ENCODE results near the gene PHYHIPL.

The PHYHIPL gene

GRCh38 chr10:59225211-59225610, 48.8 kb downstream of the PHYHIPL start:
- no peak for TF ChIP-seq EGR1 (IDR thresholded peaks at IDR 0.05)
- no peak for TF ChIP-seq NFIC (IDR thresholded peaks at IDR 0.05)
- TF ChIP-seq TCF12 (IDR thresholded peaks at IDR 0.05; ENCODE audit: low read depth), result no peak
- TF ChIP-seq ZBTB7A (IDR thresholded peaks at IDR 0.05; ENCODE audit: low read depth), result no peak
- TF ChIP-seq TEAD4 (IDR thresholded peaks at IDR 0.05), result no peak

GRCh38 chr10:59227136-59227673, 50.8 kb downstream of the PHYHIPL start:
- TF ChIP-seq TAF1 (IDR thresholded peaks at IDR 0.05; ENCODE audit: low read depth), result no peak
- no peak for TF ChIP-seq NFIC (IDR thresholded peaks at IDR 0.05)
- TF ChIP-seq CREB1 (IDR thresholded peaks at IDR 0.05; ENCODE audit: low read depth), result no peak
- TF ChIP-seq REST (IDR thresholded peaks at IDR 0.05; ENCODE audit: low read depth), result no peak
- TF ChIP-seq, protein P1, sequence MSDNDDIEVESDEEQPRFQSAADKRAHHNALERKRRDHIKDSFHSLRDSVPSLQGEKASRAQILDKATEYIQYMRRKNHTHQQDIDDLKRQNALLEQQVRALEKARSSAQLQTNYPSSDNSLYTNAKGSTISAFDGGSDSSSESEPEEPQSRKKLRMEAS (IDR thresholded peaks at IDR 0.05), result no peak
- no peak for TF ChIP-seq EGR1 (IDR thresholded peaks at IDR 0.05)
- no peak for TF ChIP-seq TCF12 (IDR thresholded peaks at IDR 0.05; ENCODE audit: low read depth)
- TF ChIP-seq EP300 (IDR thresholded peaks at IDR 0.05; ENCODE audit: borderline replicate concordance), result no peak
- no peak for TF ChIP-seq RAD21 (IDR thresholded peaks at IDR 0.05; ENCODE audit: low read depth)
- TF ChIP-seq, protein P2, sequence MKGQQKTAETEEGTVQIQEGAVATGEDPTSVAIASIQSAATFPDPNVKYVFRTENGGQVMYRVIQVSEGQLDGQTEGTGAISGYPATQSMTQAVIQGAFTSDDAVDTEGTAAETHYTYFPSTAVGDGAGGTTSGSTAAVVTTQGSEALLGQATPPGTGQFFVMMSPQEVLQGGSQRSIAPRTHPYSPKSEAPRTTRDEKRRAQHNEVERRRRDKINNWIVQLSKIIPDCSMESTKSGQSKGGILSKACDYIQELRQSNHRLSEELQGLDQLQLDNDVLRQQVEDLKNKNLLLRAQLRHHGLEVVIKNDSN (IDR thresholded peaks at IDR 0.05), result no peak
- TF ChIP-seq YY1 (IDR thresholded peaks at IDR 0.05; ENCODE audit: low read depth), result no peak
- TF ChIP-seq TEAD4 (IDR thresholded peaks at IDR 0.05), result no peak
- TF ChIP-seq CEBPB (IDR thresholded peaks at IDR 0.05), result no peak
- TF ChIP-seq ZBTB7A (IDR thresholded peaks at IDR 0.05; ENCODE audit: low read depth), result no peak
- TF ChIP-seq FOXM1 (IDR thresholded peaks at IDR 0.05; ENCODE audit: borderline replicate concordance, low read depth), result no peak

- TF ChIP-seq CEBPB (IDR thresholded peaks at IDR 0.05), result no peak
- TF ChIP-seq NFIC (IDR thresholded peaks at IDR 0.05), result no peak
- no peak for TF ChIP-seq RAD21 (IDR thresholded peaks at IDR 0.05; ENCODE audit: low read depth)
- no peak for TF ChIP-seq REST (IDR thresholded peaks at IDR 0.05; ENCODE audit: low read depth)
- TF ChIP-seq, protein P1 (IDR thresholded peaks at IDR 0.05), result no peak
- no peak for TF ChIP-seq YY1 (IDR thresholded peaks at IDR 0.05; ENCODE audit: low read depth)
- no peak for TF ChIP-seq EP300 (IDR thresholded peaks at IDR 0.05; ENCODE audit: borderline replicate concordance)
- TF ChIP-seq, protein P2 (IDR thresholded peaks at IDR 0.05), result no peak
- TF ChIP-seq TCF12 (IDR thresholded peaks at IDR 0.05; ENCODE audit: low read depth), result no peak
- no peak for TF ChIP-seq TAF1 (IDR thresholded peaks at IDR 0.05; ENCODE audit: low read depth)
- TF ChIP-seq TEAD4 (IDR thresholded peaks at IDR 0.05), result no peak
- no peak for TF ChIP-seq FOXM1 (IDR thresholded peaks at IDR 0.05; ENCODE audit: borderline replicate concordance, low read depth)
- TF ChIP-seq CREB1 (IDR thresholded peaks at IDR 0.05; ENCODE audit: low read depth), result no peak
- no peak for TF ChIP-seq ZBTB7A (IDR thresholded peaks at IDR 0.05; ENCODE audit: low read depth)
- no peak for TF ChIP-seq EGR1 (IDR thresholded peaks at IDR 0.05)
Measured at GRCh38 chr10:59229441-59229840, 53.0 kb downstream of the PHYHIPL start.

GRCh38 chr10:59234194-59234593, 57.8 kb downstream of the PHYHIPL start:
- TF ChIP-seq TCF12 (IDR thresholded peaks at IDR 0.05; ENCODE audit: low read depth) (no peak), TEAD4 (IDR thresholded peaks at IDR 0.05) (no peak), CREB1 (IDR thresholded peaks at IDR 0.05; ENCODE audit: low read depth) (no peak), EGR1 (IDR thresholded peaks at IDR 0.05) (no peak), EP300 (IDR thresholded peaks at IDR 0.05; ENCODE audit: borderline replicate concordance) (no peak), FOXM1 (IDR thresholded peaks at IDR 0.05; ENCODE audit: borderline replicate concordance, low read depth) (no peak), REST (IDR thresholded peaks at IDR 0.05; ENCODE audit: low read depth) (no peak), TAF1 (IDR thresholded peaks at IDR 0.05; ENCODE audit: low read depth) (no peak), CEBPB (IDR thresholded peaks at IDR 0.05) (no peak), ZBTB7A (IDR thresholded peaks at IDR 0.05; ENCODE audit: low read depth) (no peak), RAD21 (IDR thresholded peaks at IDR 0.05; ENCODE audit: low read depth) (no peak), YY1 (IDR thresholded peaks at IDR 0.05; ENCODE audit: low read depth) (no peak), NFIC (IDR thresholded peaks at IDR 0.05) (no peak)
- TF ChIP-seq, protein P2 (IDR thresholded peaks at IDR 0.05), result no peak
- TF ChIP-seq, protein P1 (IDR thresholded peaks at IDR 0.05), result no peak
